Endothelial cell of umbilical vein (primary cell): Measurements from ENCODE around the gene PDE4B. TPM values are rescaled to one million over a fixed set of nuclear protein-coding genes. Genes with fewer than 3 reads are reported as not detected.
"Not testable (repeated sequence)": the region's sequence is repeated elsewhere in the genome, so short reads cannot be mapped to it uniquely, and the experiment has no call there.

ENCODE experiments used
- BruUV-seq: library from RNA; stranded (reverse); fragments of 400-500 nt; replicated peaks from 2 replicates; lab custom pipeline; 2021; lab: Mats Ljungman, UMichigan
- CTCF ChIA-PET: fragments of 300-600, 350-600 bp; sonication (Branson Sonifier 250); formaldehyde crosslinking; loops from one replicate; lab custom pipeline; 2021; ENCODE audit warnings: antibody characterized with exemption, inconsistent platforms; lab: Charles Lee
- POLR2A ChIA-PET: fragments of 300-600, 350-600 bp; sonication (Branson Sonifier 250); formaldehyde crosslinking; loops from one replicate; lab custom pipeline; 2021; ENCODE audit warnings: antibody characterized with exemption, inconsistent platforms; lab: Charles Lee
- DNase-seq: peaks from one replicate; pipeline ENCODE4 v3.0.0-alpha.2; 2011; ENCODE audit warnings: low read depth, low spot score
- FAIRE-seq: peaks from 2 replicates; lab custom pipeline; 2011; peaks lifted over from hg19 to GRCh38; lab: Jason Lieb, UNC
- H2AFZ ChIP-seq: 2 replicates; pipeline ENCODE4 v1.6.0; 2012; ENCODE audit warnings: low read depth, low read length, control low read depth, inconsistent platforms
- H3K27ac ChIP-seq: 2 replicates; pipeline ENCODE4 v1.5.1; 2011; ENCODE audit warnings: low read depth, mild to moderate bottlenecking, control low read depth, low read length, moderate library complexity; ENCODE audit not compliant: insufficient read depth
- H3K27me3 ChIP-seq, 2 experiments: 2 replicates each; pipeline versions ENCODE4 v1.6.0 to v1.6.1; 2011; ENCODE audit warnings: low read length in 2 of 2, mixed read lengths in 1 of 2; ENCODE audit not compliant: control insufficient read depth in 2 of 2, insufficient read depth in 2 of 2
- H3K36me3 ChIP-seq, 2 experiments: 2 replicates in 1 of 2; 3 replicates in 1 of 2; pipeline ENCODE4 v1.5.1; 2011; ENCODE audit warnings: low read length in 2 of 2, mild to moderate bottlenecking in 1 of 2, moderate library complexity in 1 of 2; ENCODE audit not compliant: control insufficient read depth in 2 of 2, insufficient read depth in 2 of 2; ENCODE audit errors: extremely low read depth in 1 of 2
- H3K4me1 ChIP-seq: 3 replicates; pipeline ENCODE4 v1.5.1; 2011; ENCODE audit warnings: mild to moderate bottlenecking, low read length; ENCODE audit not compliant: control insufficient read depth, insufficient read depth; ENCODE audit errors: extremely low read depth
- H3K4me2 ChIP-seq: 2 replicates; pipeline ENCODE4 v1.6.1; 2011; ENCODE audit warnings: low read length, control low read depth, mixed read lengths; ENCODE audit not compliant: insufficient read depth
- H3K4me3 ChIP-seq, 3 experiments: fragments of 200-600 bp in 1 of 3; sonication (generic), shearing (Covaris generic) in 1 of 3; replicated peaks in 1 of 3; 2 replicates each; pipeline ENCODE4 v1.5.1; 2011 to 2016; ENCODE audit warnings: control low read depth in 3 of 3, low read length in 3 of 3, mild to moderate bottlenecking in 2 of 3, inconsistent platforms in 1 of 3, low read depth in 1 of 3, moderate library complexity in 1 of 3; ENCODE audit not compliant: insufficient read depth in 1 of 3
- H3K79me2 ChIP-seq: 2 replicates; pipeline ENCODE4 v1.6.0; 2012; ENCODE audit warnings: low read length, inconsistent platforms; ENCODE audit not compliant: control insufficient read depth, insufficient read depth
- H3K9ac ChIP-seq: replicated peaks from 2 replicates; pipeline ENCODE3; 2011; ENCODE audit warnings: low read length, control low read depth; ENCODE audit not compliant: insufficient read depth; ENCODE audit errors: extremely low read depth
- H3K9me1 ChIP-seq: replicated peaks from 3 replicates; pipeline ENCODE4 v1.6.0; 2011; ENCODE audit warnings: mild to moderate bottlenecking, low read length; ENCODE audit not compliant: control insufficient read depth, insufficient read depth; ENCODE audit errors: extremely low read depth
- H3K9me3 ChIP-seq: replicated peaks from 2 replicates; pipeline ENCODE4 v1.5.1; 2012; ENCODE audit warnings: low read length, inconsistent platforms; ENCODE audit not compliant: control insufficient read depth, insufficient read depth
- H4K20me1 ChIP-seq: replicated peaks from 2 replicates; pipeline ENCODE3; 2011; ENCODE audit warnings: mild to moderate bottlenecking, low read length; ENCODE audit not compliant: control insufficient read depth, insufficient read depth; ENCODE audit errors: extremely low read depth
- FOS ChIP-seq: IDR thresholded peaks from 2 replicates; pipeline ENCODE4 v1.6.1; 2011; ENCODE audit warnings: mild to moderate bottlenecking, low read length, moderate library complexity, borderline replicate concordance; ENCODE audit not compliant: insufficient read depth
- JUN ChIP-seq: IDR thresholded peaks from 2 replicates; pipeline ENCODE4 v1.6.1; 2011; ENCODE audit warnings: borderline replicate concordance, low read depth; ENCODE audit not compliant: insufficient read length, insufficient read depth
- MYC ChIP-seq: IDR thresholded peaks from one replicate; pipeline ENCODE4 v1.6.1; 2011; ENCODE audit warnings: mild to moderate bottlenecking, low read depth, low read length
- POLR2AphosphoS5 ChIP-seq: IDR thresholded peaks from 2 replicates; pipeline ENCODE4 v1.6.1; 2012; ENCODE audit warnings: low read depth, mild to moderate bottlenecking, control low read depth, low read length, moderate library complexity; ENCODE audit not compliant: insufficient read depth
- dilution Hi-C: fragments of 300-500 bp; cut with MboI; formaldehyde crosslinking; loops from one replicate; pipeline ENCODE4 v1.15.0; 2019; ENCODE audit warnings: low sequenced_read_pairs; ENCODE audit not compliant: extremely low pct_ligation_motif_present
- intact Hi-C: fragments of 100-400 bp; cut with micrococcal nuclease; formaldehyde crosslinking; loops from one replicate; pipeline ENCODE4 v1.10.0; 2022
- polyA plus RNA-seq, 4 experiments: library from polyadenylated mRNA; depleted of rRNA in 3 of 4; stranded (reverse) in 3 of 4; unstranded in 1 of 4; fragments of >200 nt; gene quantifications; 2 replicates each; pipeline versions ENCODE4 v1.2.1 to v1.2.3, GENCODE V29; 2011 to 2012; ENCODE audit warnings: missing spikeins in 1 of 4
- total RNA-seq: library from RNA; stranded (reverse); gene quantifications from 2 replicates; pipeline ENCODE4 v1.2.3, GENCODE V29; 2021
- TF ChIP-seq, protein P1 (sequence below), 2 donors: IDR thresholded peaks; 1 replicate in 1 of 2; 2 replicates in 1 of 2; pipeline ENCODE4 v1.5.1; 2011; ENCODE audit warnings: low read length in 2 of 2, mild to moderate bottlenecking in 2 of 2, moderate library complexity in 2 of 2, control low read depth in 1 of 2, inconsistent platforms in 1 of 2, low read depth in 1 of 2; ENCODE audit not compliant: insufficient read depth in 1 of 2; ENCODE audit errors: extremely low read depth in 1 of 2

The PDE4B gene
- total and polyA plus RNA-seq, 2 donors (not counting 3 experiments of a cell fraction or from before 2014, with no cell fraction given), result 63.5 to 69.8 TPM

DNA sequence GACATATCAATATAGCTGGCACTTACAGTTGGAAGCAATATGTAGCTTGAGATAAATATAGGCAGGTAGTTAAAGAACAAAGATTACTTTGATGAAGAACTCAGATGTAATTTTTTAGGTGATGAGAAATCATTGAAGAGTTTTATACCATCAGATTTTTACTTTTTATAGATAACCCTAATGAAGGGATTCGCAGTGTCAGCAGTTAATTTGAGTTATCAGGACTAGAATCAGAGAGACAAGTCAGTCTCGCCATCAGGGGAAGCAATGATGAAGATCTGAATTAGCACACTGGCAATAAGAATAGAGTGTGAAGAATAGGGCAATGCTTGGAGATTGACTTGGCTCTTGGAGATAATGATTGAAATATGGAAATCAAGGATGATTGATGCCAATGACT is 342.5 kb downstream of the PDE4B start:
- no peak overlapping the region for H3K4me3 ChIP-seq
- ChIA-PET POLR2A (no interaction called here), CTCF (no interaction called here)
- H3K27ac ChIP-seq, result no peak overlapping the region
- H2AFZ ChIP-seq, result no peak overlapping the region
- dilution Hi-C loops (no loop called here), intact Hi-C loops (no loop called here)
- H3K9me3 ChIP-seq, result no peaks in the 10 kb centered on the region
- no peaks in the 10 kb centered on the region for H4K20me1 ChIP-seq
- H3K9me1 ChIP-seq, result no peaks in the 10 kb centered on the region
- DNase-seq (no peak), FAIRE-seq (no peak)
- H3K4me1 ChIP-seq, result no peaks in the 10 kb centered on the region
- no peaks in the 10 kb centered on the region for H3K27me3 ChIP-seq
- BruUV-seq, result no TSS peak
- TF ChIP-seq JUN (no peak), MYC (no peak), FOS (no peak), POLR2AphosphoS5 (no peak)
- TF ChIP-seq, protein P1, sequence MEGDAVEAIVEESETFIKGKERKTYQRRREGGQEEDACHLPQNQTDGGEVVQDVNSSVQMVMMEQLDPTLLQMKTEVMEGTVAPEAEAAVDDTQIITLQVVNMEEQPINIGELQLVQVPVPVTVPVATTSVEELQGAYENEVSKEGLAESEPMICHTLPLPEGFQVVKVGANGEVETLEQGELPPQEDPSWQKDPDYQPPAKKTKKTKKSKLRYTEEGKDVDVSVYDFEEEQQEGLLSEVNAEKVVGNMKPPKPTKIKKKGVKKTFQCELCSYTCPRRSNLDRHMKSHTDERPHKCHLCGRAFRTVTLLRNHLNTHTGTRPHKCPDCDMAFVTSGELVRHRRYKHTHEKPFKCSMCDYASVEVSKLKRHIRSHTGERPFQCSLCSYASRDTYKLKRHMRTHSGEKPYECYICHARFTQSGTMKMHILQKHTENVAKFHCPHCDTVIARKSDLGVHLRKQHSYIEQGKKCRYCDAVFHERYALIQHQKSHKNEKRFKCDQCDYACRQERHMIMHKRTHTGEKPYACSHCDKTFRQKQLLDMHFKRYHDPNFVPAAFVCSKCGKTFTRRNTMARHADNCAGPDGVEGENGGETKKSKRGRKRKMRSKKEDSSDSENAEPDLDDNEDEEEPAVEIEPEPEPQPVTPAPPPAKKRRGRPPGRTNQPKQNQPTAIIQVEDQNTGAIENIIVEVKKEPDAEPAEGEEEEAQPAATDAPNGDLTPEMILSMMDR (IDR thresholded peaks at IDR 0.05; ENCODE audit: extremely low read depth in 1 of 2, insufficient read depth in 1 of 2, low read depth in 1 of 2, low read length in 2 of 2), result no peak
- H3K79me2 ChIP-seq, result no peaks in the 10 kb centered on the region
- H3K9ac ChIP-seq, result no peak overlapping the region
- no peaks in the 10 kb centered on the region for H3K36me3 ChIP-seq
- no peak overlapping the region for H3K4me2 ChIP-seq

- H3K36me3 ChIP-seq, intact Hi-C loops, DNase-seq, BruUV-seq, H3K27ac ChIP-seq, H4K20me1 ChIP-seq, H3K27me3 ChIP-seq, FAIRE-seq, H2AFZ ChIP-seq, H3K9me1 ChIP-seq, H3K9ac ChIP-seq, H3K4me1 ChIP-seq, H3K4me3 ChIP-seq, dilution Hi-C loops, H3K4me2 ChIP-seq, POLR2A ChIA-PET, H3K9me3 ChIP-seq, H3K79me2 ChIP-seq: not testable (repeated sequence)
- CTCF ChIA-PET, result interaction anchor here (0.7 kb wide), 1 partner anchor 82 kb away, joined by 3 read pairs; no protein-coding TSS in a partner anchor
These were observed 343.7 kb downstream of the PDE4B start for GRCh38 chr1:66136423-66136822.
